PC-9 (cell line): ENCODE results near the gene ZFAND6. TPM values are rescaled to one million over a fixed set of nuclear protein-coding genes. Genes with fewer than 3 reads are reported as not detected.

Experiments
- BruUV-seq: library from RNA; stranded (reverse); fragments of 400-500 nt; replicated peaks from 2 replicates; lab custom pipeline; 2021; lab: Mats Ljungman, UMichigan
- CTCF ChIA-PET: fragments of 300-600 bp; sonication (Branson Sonifier 250); formaldehyde crosslinking; loops from one replicate; lab custom pipeline; 2022; ENCODE audit warnings: antibody characterized with exemption; lab: Charles Lee
- POLR2A ChIA-PET: fragments of 300-600 bp; sonication (Branson Sonifier 250); formaldehyde crosslinking; loops from one replicate; lab custom pipeline; 2022; ENCODE audit warnings: antibody characterized with exemption; ENCODE audit not compliant: unreplicated experiment; lab: Charles Lee
- DNase-seq, 2 experiments: peaks; one replicate each; pipeline versions ENCODE4 v3.0.0 to v3.0.0-alpha.2; 2015 to 2022; ENCODE audit warnings: mixed read lengths in 1 of 2
- H2AFZ ChIP-seq: fragments of 200-600 bp; sonication (generic); 2 replicates; pipeline ENCODE4 v1.8.1; 2017; ENCODE audit warnings: antibody characterized with exemption
- H3F3A ChIP-seq: fragments of 200-600 bp; sonication (generic); 2 replicates; pipeline ENCODE4 v1.8.1; 2017; ENCODE audit warnings: antibody characterized with exemption, mild to moderate bottlenecking, low read depth; ENCODE audit not compliant: insufficient read depth
- H3K27ac ChIP-seq: fragments of 200-600 bp; sonication (generic); 2 replicates; pipeline ENCODE4 v1.6.1; 2016; ENCODE audit warnings: mixed run types
- H3K27me3 ChIP-seq: fragments of 200-600 bp; sonication (generic); 2 replicates; pipeline ENCODE4 v1.6.1; 2016; ENCODE audit warnings: low read depth, mixed run types; ENCODE audit not compliant: insufficient read depth
- H3K36me3 ChIP-seq: fragments of 200-600 bp; sonication (generic); 2 replicates; pipeline ENCODE4 v1.6.1; 2016; ENCODE audit warnings: low read depth, mixed run types
- H3K4me1 ChIP-seq: fragments of 200-600 bp; sonication (generic); replicated peaks from 2 replicates; pipeline ENCODE4 v1.6.1; 2016; ENCODE audit warnings: mixed run types; ENCODE audit not compliant: insufficient read depth
- H3K4me2 ChIP-seq: fragments of 200-600 bp; sonication (generic); 2 replicates; pipeline ENCODE4 v1.6.1; 2017; ENCODE audit warnings: mixed run types
- H3K4me3 ChIP-seq: fragments of 200-600 bp; sonication (generic); 2 replicates; pipeline ENCODE4 v1.6.1; 2016; ENCODE audit warnings: mixed run types
- H3K79me2 ChIP-seq: fragments of 200-600 bp; sonication (generic); 2 replicates; pipeline ENCODE4 v1.6.1; 2017; ENCODE audit warnings: low read depth, mixed run types
- H3K9me2 ChIP-seq: fragments of 200-600 bp; sonication (generic); 2 replicates; pipeline ENCODE4 v1.8.1; 2017; ENCODE audit warnings: mild to moderate bottlenecking; ENCODE audit not compliant: insufficient read depth
- H3K9me3 ChIP-seq: fragments of 200-600 bp; sonication (generic); 2 replicates; pipeline ENCODE4 v1.8.1; 2016; ENCODE audit warnings: low read depth; ENCODE audit not compliant: insufficient read depth
- H4K20me1 ChIP-seq: fragments of 200-600 bp; sonication (generic); 2 replicates; pipeline ENCODE4 v1.8.1; 2017; ENCODE audit not compliant: insufficient read depth
- CTCF ChIP-seq: fragments of 200-600 bp; sonication (generic); conservative IDR thresholded peaks from 2 replicates; pipeline ENCODE4 v1.6.1; 2017; ENCODE audit warnings: mixed run types, antibody characterized with exemption, mild to moderate bottlenecking, moderate library complexity
- EZH2 ChIP-seq: fragments of 200-600 bp; sonication (generic); IDR thresholded peaks from 2 replicates; pipeline ENCODE4 v1.8.0; 2017; ENCODE audit warnings: antibody characterized with exemption, low read depth
- intact Hi-C: fragments of 100-400 bp; cut with micrococcal nuclease; formaldehyde crosslinking; loops from one replicate; pipeline ENCODE4 v1.10.0; 2022; ENCODE audit not compliant: unreplicated experiment
- total RNA-seq: library from RNA; stranded (reverse); gene quantifications from 2 replicates; pipeline ENCODE4 v1.2.3, GENCODE V29; 2021

Gene ZFAND6
- total RNA-seq, 1 experiment from 2014 or later, result 68.3 TPM

DNA sequence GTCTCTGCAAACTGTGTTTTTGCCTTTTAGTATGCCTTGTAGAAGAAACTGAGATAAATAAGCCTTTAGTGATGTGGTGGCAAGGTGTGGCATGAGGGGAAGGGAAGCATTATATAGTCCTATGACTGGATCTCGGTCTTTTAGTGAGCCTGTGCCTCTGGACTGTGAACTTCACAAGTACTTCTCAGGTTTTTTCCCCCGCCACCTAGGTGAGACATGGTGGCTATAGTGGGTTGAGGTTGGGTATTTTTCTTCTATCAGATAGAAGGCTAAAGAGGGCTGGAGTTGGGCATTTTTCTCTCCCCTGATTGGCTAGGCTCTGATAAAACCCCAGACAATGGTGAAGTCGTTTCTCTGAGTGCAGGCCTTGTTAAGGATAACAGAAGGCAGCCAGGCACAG lies 38.7 kb upstream of the ZFAND6 start:
- ChIA-PET CTCF (no interaction called here), POLR2A (no interaction called here)
- H3K27ac ChIP-seq, result no peak overlapping the region
- no peak overlapping the region for H3K4me2 ChIP-seq
- no peaks in the 10 kb centered on the region for H3K4me1 ChIP-seq
- intact Hi-C loops, result no loop called here
- no peak overlapping the region for H2AFZ ChIP-seq
- H3K4me3 ChIP-seq, result no peak overlapping the region
- H3K79me2 ChIP-seq, result no peaks in the 10 kb centered on the region
- DNase-seq, result no peak
- no peaks in the 10 kb centered on the region for H3K9me2 ChIP-seq
- no TSS peak for BruUV-seq
- no peaks in the 10 kb centered on the region for H3K27me3 ChIP-seq
- no peaks in the 10 kb centered on the region for H3K36me3 ChIP-seq
- H3F3A ChIP-seq, result no peaks in the 10 kb centered on the region
- H3K9me3 ChIP-seq, result no peaks in the 10 kb centered on the region
- no peaks in the 10 kb centered on the region for H4K20me1 ChIP-seq
- TF ChIP-seq CTCF, result no peak
- TF ChIP-seq EZH2, result no peak

- CTCF ChIA-PET, result no interaction called here
Observed at GRCh38 chr15:80026310-80026709, 33.2 kb upstream of the ZFAND6 start.

DNA sequence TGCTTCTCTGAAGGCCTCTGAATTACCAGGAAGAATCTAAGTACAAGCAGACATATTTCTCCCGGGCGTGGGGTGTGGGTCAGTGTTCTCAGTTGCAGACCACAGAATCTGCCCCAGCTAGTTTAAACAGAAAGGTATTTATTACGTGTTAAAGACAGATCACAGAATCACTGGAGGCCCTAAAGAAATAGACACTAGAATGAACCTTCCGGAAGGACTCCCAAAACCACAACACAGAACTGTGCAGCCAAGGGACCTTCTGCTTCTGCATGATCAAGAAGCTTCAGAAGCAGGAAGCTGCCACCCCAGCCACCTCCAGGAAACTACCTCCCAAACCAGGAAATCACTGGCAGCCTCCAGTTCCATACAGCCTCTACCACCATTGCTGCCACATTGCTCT lies 32.7 kb upstream of the ZFAND6 start:
- H3K27ac ChIP-seq, result no peak overlapping the region
- CTCF ChIA-PET, result no interaction called here
- H2AFZ ChIP-seq, result no peak overlapping the region

More at GRCh38 chr15:80026310-80026709, 33.2 kb upstream of the ZFAND6 start:
- intact Hi-C loops, result no loop called here
- no peak for DNase-seq
- Histone ChIP-seq H3K4me3 (no peak overlapping the region), H3K4me2 (no peak overlapping the region), H2AFZ (no peak overlapping the region), H3K27ac (no peak overlapping the region), H3K9me2 (no peaks in the 10 kb centered on the region), H3K4me1 (peaks cover 4% of the 10 kb centered on the region), H4K20me1 (no peaks in the 10 kb centered on the region), H3F3A (peaks cover 8% of the 10 kb centered on the region; the same call in 1 of the 2 replicates), H3K36me3 (no peaks in the 10 kb centered on the region), H3K27me3 (no peaks in the 10 kb centered on the region), H3K9me3 (no peaks in the 10 kb centered on the region; the same call in 1 of the 2 replicates), H3K79me2 (no peaks in the 10 kb centered on the region)
- POLR2A ChIA-PET, result no interaction called here
- no peak for TF ChIP-seq EZH2
- no TSS peak for BruUV-seq

More for the DNA sequence above, 32.7 kb upstream of the ZFAND6 start:
- Histone ChIP-seq H4K20me1 (no peaks in the 10 kb centered on the region), H3K4me3 (no peak overlapping the region), H3K79me2 (no peaks in the 10 kb centered on the region), H3K27me3 (no peaks in the 10 kb centered on the region), H3K9me2 (no peaks in the 10 kb centered on the region), H3F3A (peaks cover 13% of the 10 kb centered on the region), H3K4me1 (peaks cover 9% of the 10 kb centered on the region), H3K36me3 (no peaks in the 10 kb centered on the region), H3K9me3 (no peaks in the 10 kb centered on the region; the same call in 1 of the 2 replicates), H3K4me2 (no peak overlapping the region)
- DNase-seq, result no peak
- POLR2A ChIA-PET, result no interaction called here
- BruUV-seq, result no TSS peak
- TF ChIP-seq CTCF, result no peak
- TF ChIP-seq EZH2, result no peak
- intact Hi-C loops, result no loop called here
